ENCODE measurements around the gene PHACTR3.

DNA sequence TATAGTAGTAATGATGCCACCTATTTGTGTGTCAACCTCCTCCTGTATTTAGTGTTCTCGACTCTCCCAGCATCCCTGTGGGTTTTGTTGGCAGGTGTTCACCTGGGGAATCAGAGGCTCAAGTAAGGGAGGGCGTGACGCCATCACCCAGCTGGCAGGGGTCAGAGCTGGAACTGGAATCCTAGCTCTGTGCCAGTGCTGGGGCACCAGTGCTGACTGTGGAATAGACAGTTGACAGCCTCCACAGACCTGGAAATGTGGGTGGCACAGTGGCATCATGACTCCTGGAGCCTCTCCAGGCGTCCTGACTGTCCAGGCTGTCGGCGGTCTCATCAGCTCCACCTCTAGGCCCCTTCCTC lies 226.3 kb downstream of the PHACTR3 start:
- TF ChIP-seq CTCF (IDR thresholded peaks at IDR 0.05 in 8 of 11, conservative IDR thresholded peaks at IDR 0.05 in 3 of 11) (no peak), POLR2A (IDR thresholded peaks at IDR 0.05) (no peak), POLR2AphosphoS5 (IDR thresholded peaks at IDR 0.05) (no peak)

Data from spleen (tissue), 7 donors.